ENCODE measurements around the gene CIC. TPM values are rescaled to one million over a fixed set of nuclear protein-coding genes. Genes with fewer than 3 reads are reported as not detected.

CIC gene
- total RNA-seq, 4 donors from 2014 or later = 27.0 to 74.1 (median 41.3) TPM

- no peak for DNase-seq (ENCODE audit: low spot score in 2 of 2)
These were observed 53.3 kb downstream of the CIC start for GRCh38 chr19:42322305-42322704.

GRCh38 chr19:42323473-42323851, 54.4 kb downstream of the CIC start:
- no peaks in the 10 kb centered on the region for H3K9me3 ChIP-seq
- H3K4me1 ChIP-seq = peaks cover 0 to 41% (median 22%) of the 10 kb centered on the region in 4 donors
- H3K27me3 ChIP-seq = peaks cover 0 to 33% of the 10 kb centered on the region in 2 donors
- no peak for TF ChIP-seq EP300 (IDR thresholded peaks at IDR 0.05)
- no peak for TF ChIP-seq CTCF (IDR thresholded peaks at IDR 0.05)
- no peak for TF ChIP-seq POLR2A (IDR thresholded peaks at IDR 0.05)
- DNase-seq (ENCODE audit: low spot score in 2 of 2) = no peak
- no peak overlapping the region for H3K27ac ChIP-seq
- WGBS, 2 donors = 25 to 31% methylated on average over 18 to 23 of the region's 29 CpGs
- no peak overlapping the region for H3K4me3 ChIP-seq
- no peaks in the 10 kb centered on the region for H3K36me3 ChIP-seq

More at GRCh38 chr19:42322305-42322704, 53.3 kb downstream of the CIC start:
- Histone ChIP-seq H3K27ac (no peak overlapping the region), H3K4me1 (peaks cover 0 to 29% (median 22%) of the 10 kb centered on the region in 4 donors), H3K36me3 (no peaks in the 10 kb centered on the region), H3K27me3 (peaks cover 0 to 33% of the 10 kb centered on the region in 2 donors), H3K4me3 (no peak overlapping the region), H3K9me3 (no peaks in the 10 kb centered on the region)
- 70 to 74% methylated on average over 9 of the region's 9 CpGs for WGBS, 2 donors
- no peak for TF ChIP-seq POLR2A (IDR thresholded peaks at IDR 0.05)
- TF ChIP-seq EP300 (IDR thresholded peaks at IDR 0.05) = no peak
- no peak for TF ChIP-seq CTCF (IDR thresholded peaks at IDR 0.05)

- WGBS, 2 donors = 2 to 6% methylated on average over 22 to 29 of the region's 92 CpGs
These were observed 55.0 kb downstream of the CIC start for GRCh38 chr19:42323852-42324654.

GRCh38 chr19:42324655-42325307, 55.7 kb downstream of the CIC start:
- TF ChIP-seq EP300 (IDR thresholded peaks at IDR 0.05) (no peak), POLR2A (IDR thresholded peaks at IDR 0.05) (peak in 1 of 2 donors; percentile 3), CTCF (IDR thresholded peaks at IDR 0.05) (peak in 2 of 5 experiments; percentile 74 to 90)
- H3K4me1 ChIP-seq = peaks cover 0 to 52% (median 22%) of the 10 kb centered on the region in 4 donors
- DNase-seq (ENCODE audit: low spot score in 2 of 2) = no peak
- H3K27ac ChIP-seq = no peak overlapping the region
- WGBS, 2 donors = 3 to 4% methylated on average over 19 to 28 of the region's 38 CpGs
- H3K27me3 ChIP-seq = peaks cover 0 to 33% of the 10 kb centered on the region in 2 donors
- no peaks in the 10 kb centered on the region for H3K36me3 ChIP-seq
- H3K9me3 ChIP-seq = no peaks in the 10 kb centered on the region
- H3K4me3 ChIP-seq = peak overlapping the region in 3 of 4 donors; percentile 29 to 79 (median 59)

More at GRCh38 chr19:42323852-42324654, 55.0 kb downstream of the CIC start:
- Histone ChIP-seq H3K36me3 (no peaks in the 10 kb centered on the region), H3K27me3 (peaks cover 0 to 33% of the 10 kb centered on the region in 2 donors), H3K27ac (no peak overlapping the region), H3K4me3 (peak overlapping the region in 2 of 4 donors; percentile 29 to 79), H3K4me1 (peaks cover 0 to 45% (median 22%) of the 10 kb centered on the region in 4 donors), H3K9me3 (no peaks in the 10 kb centered on the region)
- TF ChIP-seq CTCF (IDR thresholded peaks at IDR 0.05) (no peak), EP300 (IDR thresholded peaks at IDR 0.05) (no peak), POLR2A (IDR thresholded peaks at IDR 0.05) (no peak)
- DNase-seq (ENCODE audit: low spot score in 2 of 2) = no peak

Data from tibial nerve (tissue), 4 donors.